HepG2 (cell line): ENCODE results near the gene SLC22A5. TPM values are rescaled to one million over a fixed set of nuclear protein-coding genes. Genes with fewer than 3 reads are reported as not detected.

Experiments used
- ADNP ChIP-seq: sonication (generic); formaldehyde crosslinking; IDR thresholded peaks from 2 replicates; pipeline ENCODE4 v1.4.0; 2020; ENCODE audit warnings: missing genetic modification reagents
- AKAP8 ChIP-seq: sonication (generic); formaldehyde crosslinking; IDR thresholded peaks from 2 replicates; pipeline ENCODE4 v1.5.1; 2020; ENCODE audit warnings: mild to moderate bottlenecking, missing genetic modification reagents
- CCDC6 ChIP-seq: sonication (generic); formaldehyde crosslinking; IDR thresholded peaks from 2 replicates; pipeline ENCODE4 v1.8.1; 2022; ENCODE audit warnings: mild to moderate bottlenecking, missing genetic modification reagents, moderate library complexity
- DPF2 ChIP-seq: sonication (generic); formaldehyde crosslinking; IDR thresholded peaks from 2 replicates; pipeline ENCODE4 v1.4.0; 2020; ENCODE audit warnings: mild to moderate bottlenecking, low read depth, missing genetic modification reagents, borderline replicate concordance
- ERF ChIP-seq: IDR thresholded peaks from 2 replicates; pipeline ENCODE4 v1.6.1; 2018; ENCODE audit warnings: missing biosample characterization, missing genetic modification reagents
- FOXJ3 ChIP-seq: sonication (generic); formaldehyde crosslinking; IDR thresholded peaks from 2 replicates; pipeline ENCODE4 v1.4.0; 2020; ENCODE audit warnings: missing genetic modification reagents, mild to moderate bottlenecking, borderline replicate concordance
- FOXK1 ChIP-seq: sonication (generic); formaldehyde crosslinking; IDR thresholded peaks from 2 replicates; pipeline ENCODE4 v1.4.0; 2020; ENCODE audit warnings: low read depth, missing genetic modification reagents, borderline replicate concordance
- MIER3 ChIP-seq: IDR thresholded peaks from 2 replicates; pipeline ENCODE4 v1.6.1; 2016; ENCODE audit warnings: missing compliant biosample characterization, borderline replicate concordance
- NFE2L2 ChIP-seq: fragments of 150-350 bp; IDR thresholded peaks from 2 replicates; pipeline ENCODE4 v1.6.1; 2014; ENCODE audit warnings: low read length
- REL ChIP-seq: sonication (generic); formaldehyde crosslinking; conservative IDR thresholded peaks from 2 replicates; pipeline ENCODE4 v1.8.0; 2022; ENCODE audit warnings: mild to moderate bottlenecking, missing genetic modification reagents, moderate library complexity
- RFXANK ChIP-seq: IDR thresholded peaks from 2 replicates; pipeline ENCODE4 v1.6.1; 2016
- ZFP1 ChIP-seq: IDR thresholded peaks from 2 replicates; pipeline ENCODE4 v1.6.1; 2016
- ZNF569 ChIP-seq: sonication (generic); formaldehyde crosslinking; IDR thresholded peaks from 2 replicates; pipeline ENCODE4 v1.5.0; 2020; ENCODE audit warnings: mild to moderate bottlenecking, missing genetic modification reagents, moderate library complexity, borderline replicate concordance
- ZNF639 ChIP-seq: conservative IDR thresholded peaks from 2 replicates; pipeline ENCODE4 v1.6.1; 2018; ENCODE audit warnings: missing genetic modification reagents
- ZNF709 ChIP-seq: sonication (generic); formaldehyde crosslinking; IDR thresholded peaks from 2 replicates; pipeline ENCODE4 v1.5.0; 2020; ENCODE audit warnings: mild to moderate bottlenecking, missing genetic modification reagents
- ZNF737 ChIP-seq: sonication (generic); formaldehyde crosslinking; IDR thresholded peaks from 2 replicates; pipeline ENCODE4 v1.5.0; 2020; ENCODE audit warnings: missing genetic modification reagents, mild to moderate bottlenecking, borderline replicate concordance
- ZSCAN21 ChIP-seq: sonication (generic); formaldehyde crosslinking; IDR thresholded peaks from 2 replicates; pipeline ENCODE4 v1.8.0; 2022; ENCODE audit warnings: mild to moderate bottlenecking, missing genetic modification reagents, moderate library complexity, borderline replicate concordance
- polyA plus RNA-seq, 8 experiments: library from polyadenylated mRNA; depleted of rRNA in 3 of 8; stranded (reverse) in 7 of 8; unstranded in 1 of 8; fragments of >200 nt; fragmentation: Illumina TruSeq in 4 of 8; extraction: Trizol in 4 of 8; gene quantifications; 2 replicates each; pipeline versions ENCODE4 v1.2.1 to v1.2.3, GENCODE V29; 2011 to 2016; ENCODE audit warnings: low read depth in 4 of 8, missing spikeins in 1 of 8, mixed read lengths in 1 of 8; ENCODE audit not compliant: insufficient read depth in 1 of 8
- total RNA-seq, 5 experiments: library from RNA; depleted of rRNA; stranded (reverse); fragments of >200 nt; fragmentation: Illumina TruSeq; extraction: Trizol; gene quantifications; 2 replicates each; pipeline ENCODE4 v1.2.3, GENCODE V29; 2016; ENCODE audit warnings: low read depth in 1 of 5
- TF ChIP-seq, protein P1 (sequence below): sonication (generic); formaldehyde crosslinking; IDR thresholded peaks from 2 replicates; pipeline ENCODE4 v1.4.0; 2020; ENCODE audit warnings: missing genetic modification reagents
- TF ChIP-seq, protein P2 (sequence below): sonication (generic); formaldehyde crosslinking; IDR thresholded peaks from 2 replicates; pipeline ENCODE4 v1.4.0; 2020; ENCODE audit warnings: missing genetic modification reagents
- TF ChIP-seq, protein P3 (sequence below): sonication (generic); formaldehyde crosslinking; IDR thresholded peaks from 2 replicates; pipeline ENCODE4 v1.4.0; 2020; ENCODE audit warnings: missing genetic modification reagents

The SLC22A5 gene
- total and polyA plus RNA-seq, 2 of the 13 experiments (the other 11 are each of a cell fraction or from before 2014, with no cell fraction given): 7.1 to 15.1 TPM

DNA sequence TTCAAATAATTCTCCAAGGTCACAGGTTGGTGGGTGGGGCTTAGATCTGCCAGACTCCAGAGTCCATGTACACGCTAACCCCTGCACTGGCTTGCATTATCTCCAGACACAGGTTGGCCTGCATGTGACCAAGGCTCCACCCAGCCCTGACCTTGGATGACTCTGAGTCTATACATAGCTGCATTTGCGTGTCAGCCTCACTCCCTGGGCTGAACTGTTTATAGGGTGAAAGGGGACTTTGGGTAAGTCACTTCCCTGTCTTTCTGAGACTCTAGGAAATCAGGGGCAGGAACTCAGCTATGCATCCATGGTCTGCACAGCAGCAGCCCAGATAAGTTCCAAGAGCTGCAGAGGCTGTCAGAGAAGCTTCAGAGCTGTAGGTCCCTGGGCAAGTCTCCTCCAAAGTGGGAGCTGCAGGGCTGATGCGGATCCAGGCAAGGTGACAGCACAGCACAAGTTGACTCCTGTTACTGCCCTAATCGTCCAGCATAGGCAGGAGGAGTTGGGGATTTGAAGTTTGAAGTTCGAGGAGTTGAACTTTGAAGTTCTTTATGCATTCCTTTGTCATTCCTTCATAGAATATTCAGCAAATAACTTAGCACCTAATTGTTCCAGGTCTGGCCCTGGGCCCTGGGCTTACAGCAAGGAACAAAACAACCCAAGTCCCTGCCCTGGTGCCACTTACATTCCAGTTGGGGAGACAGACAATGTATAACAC, 53.4 kb downstream of the SLC22A5 start (continued):
- TF ChIP-seq AKAP8 (CRISPR knock-in tag) (no peak), ZNF709 (CRISPR knock-in tag) (no peak), ZNF639 (CRISPR knock-in tag) (no peak), ERF (CRISPR knock-in tag) (0 out of 2 replicates have a peak, but pooled peaks have one; percentile 38), NFE2L2 (no peak), ZFP1 (CRISPR knock-in tag) (no peak), MIER3 (CRISPR knock-in tag) (peak; percentile 64; the same call in 1 of the 2 replicates), ZNF569 (CRISPR knock-in tag) (no peak), CCDC6 (CRISPR knock-in tag) (no peak), FOXJ3 (no peak), ADNP (CRISPR knock-in tag) (no peak), RFXANK (CRISPR knock-in tag) (no peak), REL (no peak), ZSCAN21 (CRISPR knock-in tag) (no peak), FOXK1 (CRISPR knock-in tag) (peak; percentile 39; the same call in 1 of the 2 replicates), DPF2 (CRISPR knock-in tag) (0 out of 2 replicates have a peak, but pooled peaks have one; percentile 30), ZNF737 (CRISPR knock-in tag) (no peak)
- TF ChIP-seq, protein P1, sequence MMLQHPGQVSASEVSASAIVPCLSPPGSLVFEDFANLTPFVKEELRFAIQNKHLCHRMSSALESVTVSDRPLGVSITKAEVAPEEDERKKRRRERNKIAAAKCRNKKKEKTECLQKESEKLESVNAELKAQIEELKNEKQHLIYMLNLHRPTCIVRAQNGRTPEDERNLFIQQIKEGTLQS (CRISPR knock-in tag): no peak
- TF ChIP-seq, protein P2, sequence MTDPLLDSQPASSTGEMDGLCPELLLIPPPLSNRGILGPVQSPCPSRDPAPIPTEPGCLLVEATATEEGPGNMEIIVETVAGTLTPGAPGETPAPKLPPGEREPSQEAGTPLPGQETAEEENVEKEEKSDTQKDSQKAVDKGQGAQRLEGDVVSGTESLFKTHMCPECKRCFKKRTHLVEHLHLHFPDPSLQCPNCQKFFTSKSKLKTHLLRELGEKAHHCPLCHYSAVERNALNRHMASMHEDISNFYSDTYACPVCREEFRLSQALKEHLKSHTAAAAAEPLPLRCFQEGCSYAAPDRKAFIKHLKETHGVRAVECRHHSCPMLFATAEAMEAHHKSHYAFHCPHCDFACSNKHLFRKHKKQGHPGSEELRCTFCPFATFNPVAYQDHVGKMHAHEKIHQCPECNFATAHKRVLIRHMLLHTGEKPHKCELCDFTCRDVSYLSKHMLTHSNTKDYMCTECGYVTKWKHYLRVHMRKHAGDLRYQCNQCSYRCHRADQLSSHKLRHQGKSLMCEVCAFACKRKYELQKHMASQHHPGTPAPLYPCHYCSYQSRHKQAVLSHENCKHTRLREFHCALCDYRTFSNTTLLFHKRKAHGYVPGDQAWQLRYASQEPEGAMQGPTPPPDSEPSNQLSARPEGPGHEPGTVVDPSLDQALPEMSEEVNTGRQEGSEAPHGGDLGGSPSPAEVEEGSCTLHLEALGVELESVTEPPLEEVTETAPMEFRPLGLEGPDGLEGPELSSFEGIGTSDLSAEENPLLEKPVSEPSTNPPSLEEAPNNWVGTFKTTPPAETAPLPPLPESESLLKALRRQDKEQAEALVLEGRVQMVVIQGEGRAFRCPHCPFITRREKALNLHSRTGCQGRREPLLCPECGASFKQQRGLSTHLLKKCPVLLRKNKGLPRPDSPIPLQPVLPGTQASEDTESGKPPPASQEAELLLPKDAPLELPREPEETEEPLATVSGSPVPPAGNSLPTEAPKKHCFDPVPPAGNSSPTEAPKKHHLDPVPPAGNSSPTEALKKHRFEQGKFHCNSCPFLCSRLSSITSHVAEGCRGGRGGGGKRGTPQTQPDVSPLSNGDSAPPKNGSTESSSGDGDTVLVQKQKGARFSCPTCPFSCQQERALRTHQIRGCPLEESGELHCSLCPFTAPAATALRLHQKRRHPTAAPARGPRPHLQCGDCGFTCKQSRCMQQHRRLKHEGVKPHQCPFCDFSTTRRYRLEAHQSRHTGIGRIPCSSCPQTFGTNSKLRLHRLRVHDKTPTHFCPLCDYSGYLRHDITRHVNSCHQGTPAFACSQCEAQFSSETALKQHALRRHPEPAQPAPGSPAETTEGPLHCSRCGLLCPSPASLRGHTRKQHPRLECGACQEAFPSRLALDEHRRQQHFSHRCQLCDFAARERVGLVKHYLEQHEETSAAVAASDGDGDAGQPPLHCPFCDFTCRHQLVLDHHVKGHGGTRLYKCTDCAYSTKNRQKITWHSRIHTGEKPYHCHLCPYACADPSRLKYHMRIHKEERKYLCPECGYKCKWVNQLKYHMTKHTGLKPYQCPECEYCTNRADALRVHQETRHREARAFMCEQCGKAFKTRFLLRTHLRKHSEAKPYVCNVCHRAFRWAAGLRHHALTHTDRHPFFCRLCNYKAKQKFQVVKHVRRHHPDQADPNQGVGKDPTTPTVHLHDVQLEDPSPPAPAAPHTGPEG (CRISPR knock-in tag): no peak
- TF ChIP-seq, protein P3, sequence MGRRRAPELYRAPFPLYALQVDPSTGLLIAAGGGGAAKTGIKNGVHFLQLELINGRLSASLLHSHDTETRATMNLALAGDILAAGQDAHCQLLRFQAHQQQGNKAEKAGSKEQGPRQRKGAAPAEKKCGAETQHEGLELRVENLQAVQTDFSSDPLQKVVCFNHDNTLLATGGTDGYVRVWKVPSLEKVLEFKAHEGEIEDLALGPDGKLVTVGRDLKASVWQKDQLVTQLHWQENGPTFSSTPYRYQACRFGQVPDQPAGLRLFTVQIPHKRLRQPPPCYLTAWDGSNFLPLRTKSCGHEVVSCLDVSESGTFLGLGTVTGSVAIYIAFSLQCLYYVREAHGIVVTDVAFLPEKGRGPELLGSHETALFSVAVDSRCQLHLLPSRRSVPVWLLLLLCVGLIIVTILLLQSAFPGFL (CRISPR knock-in tag): no peak
